ENCODE measurements around the gene CRYBB2. TPM values are rescaled to one million over a fixed set of nuclear protein-coding genes. Genes with fewer than 3 reads are reported as not detected.
"Not testable (repeated sequence)": the region's sequence is repeated elsewhere in the genome, so short reads cannot be mapped to it uniquely, and the experiment has no call there.

Gene CRYBB2
- total RNA-seq, 1 donor from 2014 or later, result not detected

- DNase-seq (ENCODE audit: low read depth) (no peak), FAIRE-seq (no peak)
- Histone ChIP-seq H3K27me3 (ENCODE audit: control insufficient read depth, insufficient read depth, low read length) (peaks cover 5% of the 10 kb centered on the region), H3K4me3 (ENCODE audit: low read depth, low read length) (no peak overlapping the region), H3K36me3 (ENCODE audit: control insufficient read depth, insufficient read depth, low read length) (no peaks in the 10 kb centered on the region)
- no peak for TF ChIP-seq CTCF (IDR thresholded peaks at IDR 0.05; ENCODE audit: insufficient read depth, low read length, severe bottlenecking)
Measured at GRCh38 chr22:25228822-25229221, 9.4 kb downstream of the CRYBB2 start.

DNA sequence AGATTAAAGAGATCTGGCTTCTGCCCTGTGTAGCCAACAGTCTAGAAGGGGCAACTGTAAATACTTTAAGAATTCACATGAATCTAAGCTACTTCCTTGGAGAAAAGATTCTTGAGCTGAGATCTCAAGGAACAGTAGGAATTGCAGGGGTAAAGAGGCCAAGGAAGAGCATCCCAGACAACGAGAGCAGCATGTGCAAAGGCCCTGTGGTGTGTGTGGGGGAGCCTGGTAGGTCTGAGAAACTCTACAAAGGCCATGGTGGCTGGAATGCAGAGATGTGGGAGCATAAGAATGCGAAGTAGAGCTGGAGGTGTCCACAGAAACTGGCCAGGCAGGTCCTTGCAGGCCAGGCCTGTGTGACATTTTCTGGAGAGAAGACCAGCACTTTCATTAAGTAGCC is 11.3 kb downstream of the CRYBB2 start:
- H3K4me3 ChIP-seq (ENCODE audit: low read depth, low read length); DNase-seq (ENCODE audit: low read depth): not testable (repeated sequence)
- peak; percentile 66 for FAIRE-seq

GRCh38 chr22:25232301-25232700 is 12.9 kb downstream of the CRYBB2 start:
- Histone ChIP-seq H3K36me3 (ENCODE audit: control insufficient read depth, insufficient read depth, low read length) (no peaks in the 10 kb centered on the region), H3K4me3 (ENCODE audit: low read depth, low read length) (no peak overlapping the region), H3K27me3 (ENCODE audit: control insufficient read depth, insufficient read depth, low read length) (peaks cover 1% of the 10 kb centered on the region)
- DNase-seq (ENCODE audit: low read depth), result peak; percentile 66
- FAIRE-seq, result no peak
- no peak for TF ChIP-seq CTCF (IDR thresholded peaks at IDR 0.05; ENCODE audit: insufficient read depth, low read length, severe bottlenecking)

More for the DNA sequence above, 11.3 kb downstream of the CRYBB2 start:
- H3K27me3 ChIP-seq (ENCODE audit: control insufficient read depth, insufficient read depth, low read length); H3K36me3 ChIP-seq (ENCODE audit: control insufficient read depth, insufficient read depth, low read length): not testable (repeated sequence)

DNA sequence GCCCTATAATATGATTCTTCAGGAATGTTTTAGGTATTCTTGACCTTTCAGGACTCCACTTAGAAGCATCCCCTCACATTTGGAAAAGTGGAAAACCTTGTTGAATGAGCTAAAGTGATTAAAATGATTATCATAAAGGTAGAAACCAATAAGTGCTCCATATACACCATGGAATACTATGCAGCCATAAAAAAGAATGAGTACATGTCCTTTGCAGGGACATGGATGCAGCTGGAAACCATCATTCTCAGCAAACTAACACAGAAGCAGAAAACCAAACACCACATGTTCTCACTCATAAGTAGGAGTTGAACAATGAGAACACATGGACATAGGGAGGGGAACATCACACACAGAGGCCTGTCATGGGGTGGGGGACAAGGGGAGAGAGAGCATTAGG is 14.3 kb downstream of the CRYBB2 start:
- not testable (repeated sequence) for H3K4me3 ChIP-seq (ENCODE audit: low read depth, low read length); DNase-seq (ENCODE audit: low read depth); H3K27me3 ChIP-seq (ENCODE audit: control insufficient read depth, insufficient read depth, low read length); H3K36me3 ChIP-seq (ENCODE audit: control insufficient read depth, insufficient read depth, low read length)
- FAIRE-seq, result peak; percentile 36

GRCh38 chr22:25235547-25236290 is 16.3 kb downstream of the CRYBB2 start:
- Histone ChIP-seq H3K36me3 (ENCODE audit: control insufficient read depth, insufficient read depth, low read length) (no peaks in the 10 kb centered on the region), H3K4me3 (ENCODE audit: low read depth, low read length) (no peak overlapping the region), H3K27me3 (ENCODE audit: control insufficient read depth, insufficient read depth, low read length) (peaks cover 1% of the 10 kb centered on the region)
- FAIRE-seq (no peak), DNase-seq (ENCODE audit: low read depth) (peak; percentile 55)
- TF ChIP-seq CTCF (IDR thresholded peaks at IDR 0.05; ENCODE audit: insufficient read depth, low read length, severe bottlenecking), result peak; percentile 91

GRCh38 chr22:25236417-25236816 is 17.0 kb downstream of the CRYBB2 start:
- H3K4me3 ChIP-seq (ENCODE audit: low read depth, low read length), result no peak overlapping the region
- TF ChIP-seq CTCF (IDR thresholded peaks at IDR 0.05; ENCODE audit: insufficient read depth, low read length, severe bottlenecking), result no peak
- no peaks in the 10 kb centered on the region for H3K36me3 ChIP-seq (ENCODE audit: control insufficient read depth, insufficient read depth, low read length)
- no peaks in the 10 kb centered on the region for H3K27me3 ChIP-seq (ENCODE audit: control insufficient read depth, insufficient read depth, low read length)
- FAIRE-seq (no peak), DNase-seq (ENCODE audit: low read depth) (no peak)

DNA sequence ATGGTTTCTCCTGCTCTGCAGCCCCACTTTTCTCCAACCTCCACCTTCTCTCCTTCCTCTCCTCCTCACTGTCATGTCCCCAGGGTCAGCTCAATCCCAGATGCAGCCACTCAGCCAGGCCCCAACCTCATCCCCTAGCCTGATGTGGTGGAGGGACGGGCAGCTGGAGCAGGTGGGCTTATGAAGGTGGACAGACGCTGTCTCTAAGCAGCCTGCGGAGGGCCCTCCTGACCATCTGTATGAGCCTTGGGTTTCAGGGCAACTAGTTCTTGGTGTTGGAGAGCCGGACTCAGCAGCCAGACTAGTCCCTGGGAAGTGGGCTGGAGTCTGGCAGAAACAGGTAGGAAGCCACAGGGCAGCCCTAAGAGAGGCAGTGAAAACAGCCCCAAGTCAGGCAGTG is 18.1 kb downstream of the CRYBB2 start:
- FAIRE-seq (no peak), DNase-seq (ENCODE audit: low read depth) (no peak)
- Histone ChIP-seq H3K36me3 (ENCODE audit: control insufficient read depth, insufficient read depth, low read length) (no peaks in the 10 kb centered on the region), H3K4me3 (ENCODE audit: low read depth, low read length) (no peak overlapping the region), H3K27me3 (ENCODE audit: control insufficient read depth, insufficient read depth, low read length) (no peaks in the 10 kb centered on the region)
- TF ChIP-seq CTCF (IDR thresholded peaks at IDR 0.05; ENCODE audit: insufficient read depth, low read length, severe bottlenecking), result no peak

DNA sequence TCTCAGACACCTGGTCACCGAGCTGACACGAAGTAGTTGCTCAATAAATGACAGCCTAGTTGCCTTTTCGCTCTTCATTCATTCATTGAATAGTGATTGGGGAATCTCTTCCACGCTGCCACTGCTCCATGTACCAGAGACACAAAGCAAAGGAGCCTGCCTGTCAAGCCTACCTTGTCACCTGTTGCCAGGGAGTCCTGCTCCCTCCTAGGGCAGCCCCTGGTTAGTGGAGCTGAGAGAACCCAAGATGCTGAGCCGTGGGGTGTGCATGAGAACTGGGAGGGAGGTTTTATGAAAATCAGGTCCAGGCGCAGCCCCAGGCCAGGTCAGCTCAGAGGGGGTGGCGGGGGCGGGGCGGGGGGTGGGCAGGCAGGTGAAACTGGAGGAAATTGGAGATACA is 18.6 kb downstream of the CRYBB2 start:
- not testable (repeated sequence) for H3K4me3 ChIP-seq (ENCODE audit: low read depth, low read length); FAIRE-seq; H3K36me3 ChIP-seq (ENCODE audit: control insufficient read depth, insufficient read depth, low read length); DNase-seq (ENCODE audit: low read depth); H3K27me3 ChIP-seq (ENCODE audit: control insufficient read depth, insufficient read depth, low read length)

DNA sequence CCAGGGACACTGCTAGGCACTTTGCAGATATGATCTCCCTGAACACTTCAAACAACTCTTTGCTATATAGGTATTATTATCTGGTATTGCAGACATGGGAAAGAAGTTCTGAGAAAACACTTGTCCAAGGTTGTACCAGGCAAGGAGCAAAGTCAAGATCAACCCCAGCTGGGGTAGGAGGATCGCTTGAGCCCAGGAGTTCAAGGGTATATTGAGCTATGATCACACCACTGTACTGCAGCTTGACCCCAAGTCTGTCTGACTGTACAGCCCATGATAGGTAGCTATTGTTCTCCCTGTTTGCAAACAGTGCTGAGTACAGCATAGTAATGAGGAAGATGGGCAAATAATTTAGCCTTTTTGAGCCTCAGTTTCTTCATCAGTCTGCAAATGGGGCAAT is 35.7 kb downstream of the CRYBB2 start:
- H3K36me3 ChIP-seq (ENCODE audit: control insufficient read depth, insufficient read depth, low read length); H3K27me3 ChIP-seq (ENCODE audit: control insufficient read depth, insufficient read depth, low read length); DNase-seq (ENCODE audit: low read depth); H3K4me3 ChIP-seq (ENCODE audit: low read depth, low read length); FAIRE-seq: not testable (repeated sequence)
